GM23338 (cell line): Measurements from ENCODE around the gene DSG1. TPM values are rescaled to one million over a fixed set of nuclear protein-coding genes. Genes with fewer than 3 reads are reported as not detected.

Experiments
- ATAC-seq: fragments of 200-7000 bp; cut with Tn5 transposase; 3 replicates; pipeline ENCODE4 v1.9.1; 2020
- DNase-seq: peaks from one replicate; pipeline ENCODE4 v3.0.0-alpha.2; 2015; ENCODE audit warnings: low spot score
- H2AFZ ChIP-seq: fragments of 200-600 bp; sonication (generic); 2 replicates; pipeline ENCODE4 v1.8.0; 2016; ENCODE audit warnings: antibody characterized with exemption, mild to moderate bottlenecking, moderate library complexity
- H3F3A ChIP-seq: fragments of 200-600 bp; sonication (generic); replicated peaks from 2 replicates; pipeline ENCODE4 v1.8.0; 2017; ENCODE audit warnings: antibody characterized with exemption, mixed run types, low read depth
- H3K27ac ChIP-seq: fragments of 200-600 bp; sonication (generic); 2 replicates; pipeline ENCODE4 v1.6.1; 2016; ENCODE audit warnings: low read depth
- H3K27me3 ChIP-seq: fragments of 200-600 bp; sonication (generic); 2 replicates; pipeline ENCODE4 v1.8.0; 2016; ENCODE audit warnings: mild to moderate bottlenecking, mixed run types, moderate library complexity; ENCODE audit not compliant: insufficient read depth
- H3K36me3 ChIP-seq: fragments of 200-600 bp; sonication (generic); 2 replicates; pipeline ENCODE4 v1.8.0; 2016; ENCODE audit warnings: mild to moderate bottlenecking; ENCODE audit not compliant: insufficient read depth
- H3K4me1 ChIP-seq: fragments of 200-600 bp; sonication (generic); 2 replicates; pipeline ENCODE4 v1.8.0; 2016; ENCODE audit warnings: mild to moderate bottlenecking, moderate library complexity; ENCODE audit not compliant: insufficient read depth
- H3K4me2 ChIP-seq: fragments of 200-600 bp; sonication (generic); 2 replicates; pipeline ENCODE4 v1.7.1; 2017; ENCODE audit warnings: mixed run types
- H3K4me3 ChIP-seq: fragments of 200-600 bp; sonication (generic); 2 replicates; pipeline ENCODE4 v1.6.1; 2016; ENCODE audit warnings: mixed run types
- H3K79me2 ChIP-seq: fragments of 200-600 bp; sonication (generic); replicated peaks from 2 replicates; pipeline ENCODE4 v1.8.0; 2017; ENCODE audit warnings: mild to moderate bottlenecking; ENCODE audit not compliant: insufficient read depth
- H3K9me2 ChIP-seq: fragments of 200-600 bp; sonication (generic); 2 replicates; pipeline ENCODE4 v1.8.0; 2017; ENCODE audit not compliant: insufficient read depth
- H4K20me1 ChIP-seq: fragments of 200-600 bp; sonication (generic); replicated peaks from 2 replicates; pipeline ENCODE4 v1.8.0; 2017; ENCODE audit warnings: mild to moderate bottlenecking; ENCODE audit not compliant: insufficient read depth
- H3K27ac Mint-ChIP-seq: 2 replicates; pipeline ENCODE4 v1.8.0; 2020; ENCODE audit warnings: inconsistent platforms, mild to moderate bottlenecking, moderate library complexity, mixed read lengths
- H3K27me3 Mint-ChIP-seq: 3 replicates; pipeline ENCODE4 v1.8.0; 2022; ENCODE audit warnings: low read depth, mild to moderate bottlenecking, moderate library complexity, mixed read lengths, inconsistent platforms; ENCODE audit not compliant: insufficient read depth, poor library complexity
- H3K36me3 Mint-ChIP-seq: 3 replicates; pipeline ENCODE4 v1.8.0; 2021; ENCODE audit warnings: low read depth, mild to moderate bottlenecking, inconsistent platforms, moderate library complexity, mixed read lengths
- H3K4me1 Mint-ChIP-seq: 3 replicates; pipeline ENCODE4 v1.8.0; 2020; ENCODE audit warnings: mild to moderate bottlenecking, inconsistent platforms, mixed read lengths
- H3K4me3 Mint-ChIP-seq: 3 replicates; pipeline ENCODE4 v1.8.0; 2021; ENCODE audit warnings: moderate library complexity, mild to moderate bottlenecking, inconsistent platforms, mixed read lengths
- H3K9me3 Mint-ChIP-seq: 3 replicates; pipeline ENCODE4 v1.8.0; 2020; ENCODE audit warnings: moderate library complexity, mild to moderate bottlenecking, inconsistent platforms, mixed read lengths
- EZH2phosphoT487 ChIP-seq: fragments of 200-600 bp; sonication (generic); IDR thresholded peaks from one replicate; pipeline ENCODE4 v1.8.1; 2018; ENCODE audit warnings: antibody characterized with exemption; ENCODE audit not compliant: unreplicated experiment
- JUNB ChIP-seq: IDR thresholded peaks from one replicate; pipeline ENCODE4 v1.6.1; 2016; ENCODE audit warnings: antibody characterized with exemption; ENCODE audit not compliant: unreplicated experiment
- NANOG ChIP-seq: IDR thresholded peaks from 2 replicates; pipeline ENCODE4 v1.6.1; 2016; ENCODE audit warnings: antibody characterized with exemption, borderline replicate concordance
- POLR2AphosphoS5 ChIP-seq: IDR thresholded peaks from 2 replicates; pipeline ENCODE4 v1.6.1; 2016; ENCODE audit warnings: antibody characterized with exemption, low read depth
- STAT1 ChIP-seq: IDR thresholded peaks from one replicate; pipeline ENCODE4 v1.6.1; 2016; ENCODE audit warnings: antibody characterized with exemption; ENCODE audit not compliant: unreplicated experiment
- ZNF114 ChIP-seq: fragments of 250-450 bp; sonication (Bioruptor Pico); IDR thresholded peaks from 2 replicates; pipeline ENCODE4 v1.5.0; 2020; ENCODE audit warnings: mild to moderate bottlenecking, moderate library complexity
- ZNF331 ChIP-seq: fragments of 250-450 bp; sonication (Bioruptor Pico); IDR thresholded peaks from 2 replicates; pipeline ENCODE4 v1.5.0; 2020; ENCODE audit warnings: low read depth, mild to moderate bottlenecking, moderate library complexity
- polyA plus RNA-seq: library from polyadenylated mRNA; unstranded; fragments of >200 nt; fragmentation: Nextera tagmentation; extraction: Ambion mirVana; gene quantifications from 2 replicates; pipeline ENCODE4 v1.2.1, GENCODE V29; 2016
- total RNA-seq: library from RNA; depleted of rRNA; stranded (reverse); fragments of >200 nt; shearing (Covaris generic); gene quantifications from 2 replicates; pipeline ENCODE4 v1.2.3, GENCODE V29; 2014
- TF ChIP-seq, protein P1 (sequence below): IDR thresholded peaks from 2 replicates; pipeline ENCODE4 v1.6.1; 2016; ENCODE audit warnings: antibody characterized with exemption
- TF ChIP-seq, protein P2 (sequence below): IDR thresholded peaks from one replicate; pipeline ENCODE4 v1.6.1; 2018; ENCODE audit warnings: antibody characterized with exemption; ENCODE audit not compliant: unreplicated experiment
- TF ChIP-seq, protein P3 (sequence below), 2 experiments: fragments of 200-600 bp in 1 of 2; sonication (generic) in 1 of 2; conservative IDR thresholded peaks; 2 replicates each; pipeline versions ENCODE4 v1.5.1 to v1.6.1; 2016 to 2017; ENCODE audit warnings: antibody characterized with exemption in 2 of 2, low read depth in 2 of 2, mild to moderate bottlenecking in 2 of 2, moderate library complexity in 1 of 2

Gene DSG1
- total and polyA plus RNA-seq, 2 experiments from 2014 or later, result not detected

DNA sequence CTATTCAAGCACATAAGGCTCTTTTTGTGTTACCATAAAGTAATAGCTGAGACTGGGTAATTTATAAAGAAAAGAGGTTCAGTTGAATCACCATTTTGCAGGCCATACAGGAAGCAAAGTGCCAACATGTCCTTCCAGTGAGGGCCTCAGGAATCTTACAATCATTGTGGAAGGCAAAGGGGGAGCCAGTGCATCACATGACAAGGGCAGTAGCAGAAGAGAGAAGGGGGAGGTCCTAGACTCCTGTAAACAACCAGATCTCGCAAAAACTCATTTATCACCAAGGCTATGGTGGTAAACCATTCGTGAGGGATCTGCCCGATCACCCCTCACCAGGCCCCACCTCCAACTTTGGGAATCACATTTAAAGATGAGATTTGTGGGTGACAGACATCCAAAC lies 75.3 kb downstream of the DSG1 start:
- Histone ChIP-seq H4K20me1 (no peaks in the 10 kb centered on the region), H3K36me3 (no peaks in the 10 kb centered on the region), H3K4me3 (no peak overlapping the region), H3K9me2 (no peaks in the 10 kb centered on the region), H3K27ac (no peak overlapping the region), H2AFZ (0 out of 2 replicates have a peak overlapping the region, but pooled peaks have one; percentile 26), H3F3A (no peaks in the 10 kb centered on the region), H3K27me3 (no peaks in the 10 kb centered on the region), H3K79me2 (no peaks in the 10 kb centered on the region), H3K4me2 (no peak overlapping the region), H3K4me1 (no peaks in the 10 kb centered on the region)
- DNase-seq, result peak; percentile 30
- H3K27ac Mint-ChIP-seq, result 0 out of 2 replicates have a peak overlapping the region, but pooled peaks have one; percentile 10
- H3K4me3 Mint-ChIP-seq, result no peak overlapping the region
- H3K4me1 Mint-ChIP-seq, result peaks cover 3% of the 10 kb centered on the region; the same call in 2 of the 3 replicates
- TF ChIP-seq, protein P1, sequence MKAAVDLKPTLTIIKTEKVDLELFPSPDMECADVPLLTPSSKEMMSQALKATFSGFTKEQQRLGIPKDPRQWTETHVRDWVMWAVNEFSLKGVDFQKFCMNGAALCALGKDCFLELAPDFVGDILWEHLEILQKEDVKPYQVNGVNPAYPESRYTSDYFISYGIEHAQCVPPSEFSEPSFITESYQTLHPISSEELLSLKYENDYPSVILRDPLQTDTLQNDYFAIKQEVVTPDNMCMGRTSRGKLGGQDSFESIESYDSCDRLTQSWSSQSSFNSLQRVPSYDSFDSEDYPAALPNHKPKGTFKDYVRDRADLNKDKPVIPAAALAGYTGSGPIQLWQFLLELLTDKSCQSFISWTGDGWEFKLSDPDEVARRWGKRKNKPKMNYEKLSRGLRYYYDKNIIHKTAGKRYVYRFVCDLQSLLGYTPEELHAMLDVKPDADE, result no peak
- TF ChIP-seq JUNB (no peak), ZNF331 (CRISPR knock-in tag) (no peak), EZH2phosphoT487 (no peak), NANOG (no peak), STAT1 (no peak), ZNF114 (CRISPR knock-in tag) (no peak), POLR2AphosphoS5 (no peak)
- TF ChIP-seq, protein P2, sequence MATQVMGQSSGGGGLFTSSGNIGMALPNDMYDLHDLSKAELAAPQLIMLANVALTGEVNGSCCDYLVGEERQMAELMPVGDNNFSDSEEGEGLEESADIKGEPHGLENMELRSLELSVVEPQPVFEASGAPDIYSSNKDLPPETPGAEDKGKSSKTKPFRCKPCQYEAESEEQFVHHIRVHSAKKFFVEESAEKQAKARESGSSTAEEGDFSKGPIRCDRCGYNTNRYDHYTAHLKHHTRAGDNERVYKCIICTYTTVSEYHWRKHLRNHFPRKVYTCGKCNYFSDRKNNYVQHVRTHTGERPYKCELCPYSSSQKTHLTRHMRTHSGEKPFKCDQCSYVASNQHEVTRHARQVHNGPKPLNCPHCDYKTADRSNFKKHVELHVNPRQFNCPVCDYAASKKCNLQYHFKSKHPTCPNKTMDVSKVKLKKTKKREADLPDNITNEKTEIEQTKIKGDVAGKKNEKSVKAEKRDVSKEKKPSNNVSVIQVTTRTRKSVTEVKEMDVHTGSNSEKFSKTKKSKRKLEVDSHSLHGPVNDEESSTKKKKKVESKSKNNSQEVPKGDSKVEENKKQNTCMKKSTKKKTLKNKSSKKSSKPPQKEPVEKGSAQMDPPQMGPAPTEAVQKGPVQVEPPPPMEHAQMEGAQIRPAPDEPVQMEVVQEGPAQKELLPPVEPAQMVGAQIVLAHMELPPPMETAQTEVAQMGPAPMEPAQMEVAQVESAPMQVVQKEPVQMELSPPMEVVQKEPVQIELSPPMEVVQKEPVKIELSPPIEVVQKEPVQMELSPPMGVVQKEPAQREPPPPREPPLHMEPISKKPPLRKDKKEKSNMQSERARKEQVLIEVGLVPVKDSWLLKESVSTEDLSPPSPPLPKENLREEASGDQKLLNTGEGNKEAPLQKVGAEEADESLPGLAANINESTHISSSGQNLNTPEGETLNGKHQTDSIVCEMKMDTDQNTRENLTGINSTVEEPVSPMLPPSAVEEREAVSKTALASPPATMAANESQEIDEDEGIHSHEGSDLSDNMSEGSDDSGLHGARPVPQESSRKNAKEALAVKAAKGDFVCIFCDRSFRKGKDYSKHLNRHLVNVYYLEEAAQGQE, result no peak
- TF ChIP-seq, protein P3, sequence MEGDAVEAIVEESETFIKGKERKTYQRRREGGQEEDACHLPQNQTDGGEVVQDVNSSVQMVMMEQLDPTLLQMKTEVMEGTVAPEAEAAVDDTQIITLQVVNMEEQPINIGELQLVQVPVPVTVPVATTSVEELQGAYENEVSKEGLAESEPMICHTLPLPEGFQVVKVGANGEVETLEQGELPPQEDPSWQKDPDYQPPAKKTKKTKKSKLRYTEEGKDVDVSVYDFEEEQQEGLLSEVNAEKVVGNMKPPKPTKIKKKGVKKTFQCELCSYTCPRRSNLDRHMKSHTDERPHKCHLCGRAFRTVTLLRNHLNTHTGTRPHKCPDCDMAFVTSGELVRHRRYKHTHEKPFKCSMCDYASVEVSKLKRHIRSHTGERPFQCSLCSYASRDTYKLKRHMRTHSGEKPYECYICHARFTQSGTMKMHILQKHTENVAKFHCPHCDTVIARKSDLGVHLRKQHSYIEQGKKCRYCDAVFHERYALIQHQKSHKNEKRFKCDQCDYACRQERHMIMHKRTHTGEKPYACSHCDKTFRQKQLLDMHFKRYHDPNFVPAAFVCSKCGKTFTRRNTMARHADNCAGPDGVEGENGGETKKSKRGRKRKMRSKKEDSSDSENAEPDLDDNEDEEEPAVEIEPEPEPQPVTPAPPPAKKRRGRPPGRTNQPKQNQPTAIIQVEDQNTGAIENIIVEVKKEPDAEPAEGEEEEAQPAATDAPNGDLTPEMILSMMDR (conservative IDR thresholded peaks at IDR 0.05; ENCODE audit: low read depth in 2 of 2), result no peak
- no peaks in the 10 kb centered on the region for H3K36me3 Mint-ChIP-seq
- H3K27me3 Mint-ChIP-seq, result no peaks in the 10 kb centered on the region
- ATAC-seq, result no peak
- H3K9me3 Mint-ChIP-seq, result no peaks in the 10 kb centered on the region
